ENCODE results near the gene ABCD3.
"Not testable (repeated sequence)": the region's sequence is repeated elsewhere in the genome, so short reads cannot be mapped to it uniquely, and the experiment has no call there.

ABCD3 gene

GRCh38 chr1:94553931-94554330 lies 135.7 kb downstream of the ABCD3 start:
- DNase-seq: no peak

GRCh38 chr1:94554580-94554979 lies 136.4 kb downstream of the ABCD3 start:
- no peak for DNase-seq

- no peak for DNase-seq
Measured at GRCh38 chr1:94555091-94555490, 136.9 kb downstream of the ABCD3 start.

GRCh38 chr1:94559921-94560320 lies 141.7 kb downstream of the ABCD3 start:
- no peak for DNase-seq

GRCh38 chr1:94560333-94560732 lies 142.1 kb downstream of the ABCD3 start:
- no peak for DNase-seq

GRCh38 chr1:94562519-94563260 lies 144.5 kb downstream of the ABCD3 start:
- no peak for DNase-seq

GRCh38 chr1:94565901-94566300 lies 147.7 kb downstream of the ABCD3 start:
- no peak for DNase-seq

GRCh38 chr1:94566436-94566835 lies 148.2 kb downstream of the ABCD3 start:
- not testable (repeated sequence) for DNase-seq

GRCh38 chr1:94567975-94568607 lies 149.9 kb downstream of the ABCD3 start:
- DNase-seq: not testable (repeated sequence)
